Measurements from ENCODE around the gene UMAD1.
"Not testable (repeated sequence)": the region's sequence is repeated elsewhere in the genome, so short reads cannot be mapped to it uniquely, and the experiment has no call there.

Gene UMAD1

DNA sequence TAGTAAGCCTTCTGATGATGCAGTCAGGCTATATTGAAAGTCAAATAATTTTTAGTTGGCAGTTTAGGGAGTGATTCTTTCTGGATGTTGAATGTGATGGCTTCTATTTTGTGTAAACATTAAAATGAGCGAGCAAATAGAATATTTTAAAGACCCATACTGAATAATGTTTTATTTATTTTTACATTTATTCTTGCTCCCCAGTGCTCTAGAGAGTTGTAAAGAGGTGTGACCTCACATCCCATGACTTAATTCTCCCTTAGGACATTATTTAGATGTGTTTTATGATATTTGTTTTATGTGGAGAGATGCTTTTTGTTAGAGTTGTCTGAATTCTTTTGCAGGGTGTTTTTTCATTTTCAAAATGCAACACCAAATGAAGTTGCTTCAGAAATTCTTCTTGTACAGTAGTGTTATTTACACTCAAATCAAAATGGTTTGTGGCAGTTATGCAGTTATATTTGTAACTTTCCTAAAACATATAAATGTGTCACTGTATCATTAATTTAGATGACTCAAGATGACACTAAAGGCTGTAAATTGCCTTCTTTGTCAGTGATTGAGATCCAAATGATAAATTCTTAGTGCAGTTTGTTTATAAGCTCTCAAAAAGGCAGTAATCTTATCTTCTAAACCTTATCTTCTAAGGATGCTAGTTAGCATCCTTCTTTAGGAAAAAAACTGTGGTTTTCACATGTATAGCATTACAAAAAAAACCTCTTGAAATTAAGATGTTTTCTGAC lies 12.4 kb downstream of the UMAD1 start:
- no peak for DNase-seq (ENCODE audit: low spot score)

DNA sequence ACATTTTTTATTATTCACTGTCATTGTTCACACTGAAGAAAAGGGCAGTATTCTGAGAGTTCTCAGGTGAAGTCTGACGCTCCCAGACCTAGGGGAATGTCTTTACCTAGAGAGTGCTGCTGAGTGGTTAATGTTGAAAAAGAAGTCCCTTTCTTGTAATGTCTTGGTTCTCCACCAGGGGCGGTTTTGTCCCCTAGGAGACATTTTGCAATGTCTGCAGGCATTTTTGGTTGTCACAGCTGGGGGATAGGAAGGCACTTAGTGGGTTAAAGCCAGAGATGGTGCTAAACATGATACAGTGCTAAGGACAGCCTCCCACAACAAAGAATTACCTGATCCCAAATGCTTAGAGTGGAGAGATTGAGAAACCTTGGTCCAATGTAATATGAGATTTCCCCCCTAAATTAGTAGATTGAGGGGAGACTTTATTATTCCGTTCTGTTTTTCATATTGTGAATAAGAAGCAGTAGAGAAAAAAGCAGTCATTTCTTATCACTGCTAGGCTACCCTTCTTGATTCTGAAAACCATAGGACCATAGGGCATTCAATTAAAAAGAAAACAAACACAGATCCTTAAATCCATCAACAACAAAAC lies 13.1 kb downstream of the UMAD1 start:
- DNase-seq (ENCODE audit: low spot score) = no peak

DNA sequence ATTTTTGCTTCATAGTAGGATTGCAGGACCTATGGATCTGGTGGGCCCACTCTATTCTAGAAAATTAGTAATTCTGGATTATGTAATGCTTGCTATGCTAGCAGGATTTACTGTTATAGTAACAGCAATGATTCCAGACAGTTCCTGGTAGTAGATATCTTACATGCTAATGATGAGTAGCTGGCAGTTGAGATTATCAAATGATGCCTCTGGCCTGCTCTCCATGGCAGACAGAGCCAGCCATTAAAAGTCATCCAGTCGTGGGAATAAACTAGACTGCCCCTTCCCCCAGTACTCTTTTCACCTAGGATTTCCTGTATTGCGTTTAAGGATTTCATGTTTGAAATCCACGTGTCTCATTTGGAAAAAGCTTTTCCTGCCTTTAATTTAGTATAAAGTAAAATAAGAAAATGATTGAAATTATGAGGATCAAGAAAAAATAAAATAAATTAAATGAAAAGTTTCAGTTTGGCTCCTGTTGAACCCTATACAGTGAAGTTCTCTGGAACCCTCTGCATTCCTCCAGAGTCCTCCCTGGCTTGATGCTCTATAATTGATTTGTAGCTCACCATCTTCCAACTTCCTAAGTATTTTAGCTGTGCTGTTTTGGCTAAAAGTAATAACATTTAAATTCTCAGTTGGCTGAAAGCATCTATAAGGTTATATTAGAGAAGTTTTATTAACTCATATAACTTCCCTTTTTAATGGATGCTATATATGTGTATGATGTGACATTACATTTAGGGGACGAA lies 14.6 kb downstream of the UMAD1 start:
- DNase-seq (ENCODE audit: low spot score) = no peak

DNA sequence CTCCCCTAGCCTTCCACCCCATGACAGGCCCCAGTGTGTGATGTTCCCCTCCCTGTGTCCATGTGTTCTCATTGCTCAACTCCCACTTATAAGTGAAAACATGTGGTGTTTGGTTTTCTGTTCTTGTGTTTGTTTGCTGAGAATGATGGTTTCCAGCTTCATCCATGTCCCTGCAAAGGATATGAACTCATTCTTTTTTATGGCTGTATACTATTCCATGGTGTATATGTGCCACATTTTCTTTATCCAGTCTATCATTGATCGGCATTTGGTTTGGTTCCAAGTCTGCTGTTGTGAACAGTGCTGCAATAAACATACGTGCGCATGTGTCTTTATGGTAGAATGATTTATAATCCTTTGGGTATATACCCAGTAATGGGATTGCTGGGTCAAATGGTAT lies 15.9 kb downstream of the UMAD1 start:
- not testable (repeated sequence) for DNase-seq (ENCODE audit: low spot score)

DNA sequence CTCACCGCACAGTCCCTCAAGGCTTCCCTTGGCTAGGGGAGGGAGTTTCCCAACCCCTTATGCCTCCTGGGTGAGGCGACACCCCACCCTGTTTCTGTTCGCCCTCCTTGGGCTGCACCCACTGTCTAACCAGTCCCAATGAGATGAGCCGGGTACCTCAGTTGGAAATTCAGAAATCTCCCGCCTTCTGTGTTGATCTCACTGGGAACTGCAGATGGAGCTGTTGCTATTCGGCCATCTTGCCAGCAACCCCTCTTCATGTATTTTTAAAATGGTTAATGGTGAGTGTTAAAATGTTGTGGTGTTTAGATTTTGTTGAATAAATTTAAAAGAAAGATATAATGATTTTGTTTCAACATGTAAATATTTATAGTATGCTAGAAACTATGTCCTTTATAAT lies 22.0 kb downstream of the UMAD1 start:
- no peak for DNase-seq (ENCODE audit: low spot score)

DNA sequence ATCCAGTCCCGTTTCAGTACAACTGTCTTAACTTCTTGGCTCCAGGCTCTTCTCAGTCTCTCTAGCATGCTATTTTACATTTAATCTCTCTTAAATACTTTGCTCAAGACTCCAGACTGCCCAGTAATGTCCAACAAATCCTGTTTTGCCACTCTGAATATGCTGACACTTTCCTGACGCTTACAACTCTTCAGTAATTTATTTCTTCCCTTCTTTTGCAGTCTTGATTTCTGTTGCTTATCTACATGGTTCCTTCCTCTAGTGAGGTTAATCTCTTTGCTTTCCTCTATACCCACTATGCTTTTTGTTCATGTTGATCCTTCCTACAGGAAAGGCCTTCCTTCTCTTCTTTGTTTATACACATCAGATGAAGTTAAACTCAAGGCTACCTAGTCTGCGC lies 23.7 kb downstream of the UMAD1 start:
- no peak for DNase-seq (ENCODE audit: low spot score)

DNA sequence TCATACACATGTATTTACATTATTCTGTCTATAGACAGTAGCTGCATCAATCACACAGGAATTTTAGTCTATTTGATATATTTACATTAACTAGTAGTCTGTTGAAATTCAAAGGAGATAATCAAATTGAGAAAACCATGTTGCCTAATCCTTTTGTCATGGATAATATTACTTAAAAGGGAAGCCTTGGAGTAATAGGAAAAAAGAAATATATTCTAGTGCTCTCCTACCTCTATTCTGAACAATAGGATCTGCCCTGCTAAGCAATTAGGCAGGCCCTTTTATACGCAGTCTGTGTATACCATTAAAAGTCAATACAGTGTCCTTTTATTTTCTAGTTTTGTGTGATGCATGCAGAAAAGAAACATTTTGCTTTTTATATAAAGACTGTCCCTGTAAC lies 24.5 kb downstream of the UMAD1 start:
- no peak for DNase-seq (ENCODE audit: low spot score)

DNA sequence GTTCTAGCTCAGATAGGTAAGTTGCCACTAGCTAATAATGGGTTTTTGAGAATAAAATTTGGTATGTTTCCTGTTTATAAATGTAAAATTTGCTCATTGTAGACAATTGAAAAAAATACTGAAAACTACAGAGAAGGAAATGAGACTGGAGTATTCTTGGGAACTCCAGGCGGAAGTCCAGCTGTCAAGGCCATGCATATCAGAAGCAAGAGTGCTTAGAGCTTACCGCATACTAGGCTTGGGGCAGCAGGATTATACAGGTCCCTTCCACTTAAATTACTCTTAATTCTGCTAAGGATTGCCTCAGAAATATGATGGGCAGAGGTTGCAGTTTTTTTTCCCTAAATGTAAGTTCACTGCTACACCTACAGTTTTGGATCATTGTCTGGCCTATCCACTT lies 26.6 kb downstream of the UMAD1 start:
- DNase-seq (ENCODE audit: low spot score) = no peak

DNA sequence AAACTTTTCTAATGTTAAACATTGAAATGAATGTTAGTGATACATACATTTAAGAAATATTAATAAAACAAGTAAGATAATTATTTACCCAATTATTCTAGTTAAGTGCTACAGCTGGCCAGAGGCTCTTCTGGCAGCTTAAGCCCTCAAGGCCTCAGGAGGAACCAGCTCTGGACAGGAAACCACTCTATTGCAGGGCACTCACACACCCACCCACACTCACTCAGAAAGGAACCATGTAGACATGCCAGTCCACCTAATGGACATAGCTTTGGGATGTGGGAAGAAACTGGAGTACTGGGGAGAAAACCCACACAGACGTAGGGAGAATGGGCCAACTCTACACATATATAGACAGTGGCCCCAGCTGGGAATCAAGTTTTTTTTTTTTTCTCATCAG lies 28.2 kb downstream of the UMAD1 start:
- no peak for DNase-seq (ENCODE audit: low spot score)

DNA sequence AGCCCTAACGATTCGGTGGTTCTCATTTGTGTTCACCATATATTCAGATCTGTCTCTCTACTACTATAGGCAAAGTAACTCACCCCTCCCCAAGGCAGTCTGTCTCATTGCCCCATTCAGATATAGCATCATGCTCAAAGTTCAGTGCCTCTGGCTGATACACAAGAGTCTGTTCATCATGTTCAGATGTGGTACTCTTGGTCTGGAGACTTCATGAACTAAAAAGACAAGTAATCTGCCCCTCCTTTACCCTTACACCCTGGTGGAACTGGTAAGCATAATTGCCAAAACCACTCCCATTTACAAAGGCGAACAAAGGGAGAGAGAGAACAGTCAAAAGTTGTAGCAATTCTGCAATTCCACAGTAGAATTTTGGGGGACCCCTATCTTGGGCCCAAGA lies 29.9 kb downstream of the UMAD1 start:
- DNase-seq (ENCODE audit: low spot score) = no peak

DNA sequence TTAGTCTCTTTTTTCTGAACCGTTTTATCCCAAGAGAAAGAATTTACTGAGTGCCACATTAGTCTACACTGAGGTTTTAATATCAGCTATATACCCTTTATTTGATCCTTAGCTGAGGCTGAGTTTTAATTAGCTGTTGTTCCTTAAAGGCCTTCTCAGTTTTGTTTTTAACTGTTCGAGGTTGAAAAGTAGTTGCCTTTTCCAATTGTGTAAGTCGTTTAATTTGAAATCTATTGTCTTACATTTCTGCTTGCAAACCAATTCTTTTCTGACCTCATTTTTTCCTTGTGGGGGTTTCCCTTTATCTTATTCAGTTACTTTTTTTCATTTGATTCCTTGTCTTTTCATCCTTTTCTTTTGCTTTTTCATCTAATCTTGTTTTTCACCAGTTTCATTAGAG lies 30.8 kb downstream of the UMAD1 start:
- DNase-seq (ENCODE audit: low spot score) = no peak

DNA sequence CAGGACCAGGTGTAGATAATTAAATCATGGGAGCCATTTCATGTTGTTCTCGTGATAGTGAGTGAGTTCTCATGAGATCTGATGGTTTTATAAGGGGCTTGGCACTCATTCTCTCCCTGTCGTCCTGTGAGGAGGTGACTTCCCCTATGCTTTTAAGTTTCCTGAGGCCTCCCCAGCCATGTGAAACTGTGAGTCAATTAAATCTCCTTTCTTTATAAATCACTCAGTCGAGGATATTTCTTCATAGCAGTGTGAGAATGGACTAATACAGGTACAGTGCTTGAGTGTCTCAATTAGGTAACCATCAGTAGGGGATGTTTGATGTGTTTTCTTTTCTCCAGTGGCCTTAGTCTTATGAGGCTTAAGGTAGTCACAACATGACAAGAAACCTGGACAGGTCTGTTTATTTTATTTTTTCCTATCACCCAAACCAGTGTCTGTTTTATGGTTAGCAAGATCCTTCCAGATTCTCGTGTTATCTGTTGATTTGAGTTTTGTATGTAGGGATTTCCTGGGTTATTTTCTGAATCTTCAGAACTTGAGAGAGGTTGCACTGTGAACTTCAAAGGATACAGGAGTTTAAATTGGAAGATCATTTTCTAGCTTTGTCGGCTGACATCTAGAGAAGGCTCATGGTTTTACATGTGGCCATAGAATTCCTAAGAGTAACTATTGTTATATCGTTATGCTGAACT lies 32.1 kb downstream of the UMAD1 start:
- DNase-seq (ENCODE audit: low spot score) = no peak

DNA sequence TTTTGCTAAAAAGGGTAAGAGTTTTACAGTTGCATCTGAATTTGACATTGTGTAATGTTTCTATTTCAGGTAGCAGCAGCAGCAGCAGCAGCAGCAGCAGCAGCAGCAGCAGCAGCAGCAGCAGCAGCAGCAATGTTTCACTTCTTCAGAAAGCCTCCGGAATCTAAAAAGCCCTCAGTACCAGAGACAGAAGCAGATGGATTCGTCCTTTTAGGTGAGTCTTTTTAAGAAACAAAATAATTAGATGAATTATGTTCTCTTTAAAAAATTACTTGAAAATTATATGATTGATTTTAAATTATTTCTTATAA lies 32.6 kb downstream of the UMAD1 start:
- no peak for DNase-seq (ENCODE audit: low spot score)

DNA sequence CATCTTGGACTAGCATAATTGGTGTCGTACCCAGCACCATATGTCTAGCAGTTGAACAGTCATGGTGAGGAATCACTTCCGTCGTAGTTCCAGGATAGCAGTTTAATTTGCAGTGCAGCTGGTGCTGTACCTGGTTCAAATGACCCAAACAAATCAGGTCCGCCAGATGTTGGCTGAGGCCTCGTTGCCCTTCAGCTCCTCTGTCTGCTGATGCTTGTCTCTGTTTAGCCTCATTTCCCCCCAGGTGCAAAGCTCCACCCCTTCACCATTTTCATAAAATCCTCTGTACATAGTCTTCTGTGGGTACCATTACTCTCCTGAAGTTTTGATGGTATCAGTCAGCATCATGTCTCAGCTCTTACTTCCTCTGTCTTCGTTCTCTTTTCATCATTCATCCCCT lies 35.1 kb downstream of the UMAD1 start:
- no peak for DNase-seq (ENCODE audit: low spot score)

DNA sequence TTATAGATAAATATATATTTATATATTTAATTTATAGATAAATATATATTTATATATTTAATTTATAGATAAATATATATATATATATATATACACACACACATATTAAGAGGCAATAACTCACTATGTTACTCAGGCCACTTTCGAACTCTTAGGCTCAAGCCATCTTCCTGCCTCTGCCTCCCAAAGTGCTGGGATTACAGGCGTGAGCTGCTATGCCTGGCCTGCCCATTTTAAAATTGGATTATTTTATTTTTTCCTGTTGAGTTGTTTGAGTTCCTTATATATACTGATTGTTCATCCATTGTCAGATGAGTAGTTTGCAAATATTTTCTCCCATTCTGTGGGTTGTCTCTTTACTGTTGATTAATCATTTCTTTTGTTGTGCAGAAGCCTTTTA lies 39.1 kb downstream of the UMAD1 start:
- DNase-seq (ENCODE audit: low spot score) = not testable (repeated sequence)

DNA sequence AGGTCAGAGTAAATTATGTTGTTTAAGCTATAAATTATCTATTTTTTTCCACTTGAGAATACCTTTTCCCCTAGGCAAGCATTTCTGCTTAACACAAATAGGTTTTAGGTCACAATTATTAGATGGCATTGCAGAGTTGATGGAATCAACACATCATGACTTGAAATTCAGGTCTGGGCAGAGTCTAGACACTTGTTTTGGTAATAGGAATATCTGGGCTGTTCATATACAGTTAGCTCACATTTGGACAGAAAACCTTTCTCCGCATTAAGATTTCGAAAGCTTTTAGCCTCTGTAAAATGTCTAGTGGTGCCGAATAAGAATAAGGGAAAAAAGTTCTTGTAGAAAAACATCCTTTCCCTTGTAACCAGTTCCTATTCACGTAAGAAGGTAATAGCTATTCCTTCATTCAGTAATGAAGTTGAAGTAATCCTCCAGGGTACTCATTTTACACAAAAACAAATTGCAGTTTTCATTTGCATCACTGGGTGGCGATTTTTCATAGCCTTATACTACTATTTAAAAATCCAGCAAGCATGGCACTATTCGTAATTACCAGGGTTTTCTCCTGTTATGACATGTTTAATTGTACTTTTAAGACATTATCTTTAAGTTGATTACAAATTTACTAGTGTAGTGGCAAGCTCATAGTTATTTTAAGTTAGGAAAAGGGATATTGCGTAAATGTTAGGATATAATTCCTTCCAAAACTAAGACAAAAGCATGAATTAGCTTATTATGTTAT lies 40.8 kb downstream of the UMAD1 start:
- peak; percentile 48 for DNase-seq (ENCODE audit: low spot score)

DNA sequence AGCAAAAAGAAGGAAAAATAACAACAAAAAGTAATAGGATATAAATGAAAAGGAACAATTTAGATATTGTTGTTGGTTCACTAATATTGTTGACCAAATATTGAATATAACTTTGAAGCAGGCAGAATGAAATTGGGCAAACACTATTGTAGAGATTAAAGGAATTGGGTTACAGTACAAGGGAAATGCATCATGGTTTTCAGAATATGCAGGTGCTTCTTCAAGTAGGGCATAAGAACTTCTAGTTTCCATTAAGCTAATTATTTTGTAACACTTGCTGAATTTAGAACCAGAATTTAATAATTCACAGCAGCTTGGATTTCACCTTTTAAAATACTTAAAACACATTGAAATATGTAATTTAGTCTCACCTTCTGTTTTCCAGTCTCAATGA lies 41.4 kb downstream of the UMAD1 start:
- no peak for DNase-seq (ENCODE audit: low spot score)

DNA sequence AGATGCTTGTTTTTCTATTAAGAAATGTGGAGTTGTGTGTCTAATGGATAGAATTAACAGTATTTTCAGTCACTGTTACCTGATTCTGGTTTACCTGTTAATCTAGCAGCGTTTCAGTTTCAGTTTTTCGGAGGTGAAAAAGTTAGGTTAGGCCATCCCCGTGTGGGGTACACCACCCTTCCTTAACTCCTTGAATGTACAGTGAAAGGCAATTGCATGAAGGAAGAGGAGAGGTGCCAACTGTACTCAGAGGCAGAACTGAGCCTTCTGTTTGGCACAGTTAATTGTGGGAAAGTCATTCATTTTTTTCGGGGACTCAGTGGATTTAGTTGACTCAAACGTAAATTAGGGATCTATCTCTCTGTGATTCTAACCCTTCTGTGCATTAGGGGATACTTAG lies 42.3 kb downstream of the UMAD1 start:
- DNase-seq (ENCODE audit: low spot score) = no peak

DNA sequence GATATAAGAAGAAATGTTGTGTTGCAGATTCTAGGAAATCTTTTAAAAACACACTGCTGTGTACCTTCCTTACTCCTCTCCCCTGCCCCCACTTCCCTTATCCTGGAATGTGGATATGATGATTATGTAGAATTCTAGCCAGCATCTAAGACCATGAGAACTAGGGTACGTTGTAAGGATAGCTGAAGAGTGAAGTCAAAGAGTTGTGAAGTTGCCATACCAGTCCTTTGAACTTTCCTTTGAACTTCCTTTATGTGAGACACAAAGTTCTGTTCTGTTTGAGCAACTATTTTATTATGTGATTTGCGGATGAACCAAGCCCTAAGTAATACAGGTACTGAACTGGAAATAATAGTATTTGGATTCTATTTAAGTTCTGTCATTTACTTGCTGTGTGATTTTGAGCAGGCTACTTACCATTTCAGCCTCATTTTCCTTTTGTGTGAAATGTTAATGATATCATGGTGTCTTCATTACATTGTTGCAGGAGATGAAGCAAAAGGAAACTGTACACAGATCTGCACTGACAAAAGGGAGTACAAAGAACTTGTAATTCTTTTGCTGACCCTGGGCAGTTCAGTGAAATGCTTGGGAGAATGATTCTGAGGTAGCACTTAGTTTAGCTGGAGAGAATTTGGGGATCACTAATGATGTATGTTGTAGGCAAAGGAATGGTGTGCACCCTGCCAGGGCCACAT lies 46.4 kb downstream of the UMAD1 start:
- no peak for DNase-seq (ENCODE audit: low spot score)

DNA sequence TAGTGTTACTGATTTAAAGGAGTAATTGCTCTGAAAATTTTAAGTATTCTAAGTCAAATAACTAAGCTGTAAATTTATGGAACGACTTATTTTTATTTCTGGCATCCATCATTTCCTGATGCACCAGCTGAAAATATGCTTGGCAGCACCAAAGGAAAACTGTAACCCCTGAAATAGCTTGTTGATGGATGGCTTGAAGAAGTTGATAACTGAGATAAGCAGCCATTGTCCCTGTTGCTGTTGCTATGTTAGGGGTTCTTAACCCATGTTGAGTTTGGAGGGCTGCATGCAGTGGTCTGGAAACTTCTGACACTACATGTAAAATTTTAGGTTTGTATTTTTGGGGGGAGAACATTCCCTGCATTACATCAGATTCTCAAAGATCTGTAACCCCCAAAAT lies 47.2 kb downstream of the UMAD1 start:
- no peak for DNase-seq (ENCODE audit: low spot score)

DNA sequence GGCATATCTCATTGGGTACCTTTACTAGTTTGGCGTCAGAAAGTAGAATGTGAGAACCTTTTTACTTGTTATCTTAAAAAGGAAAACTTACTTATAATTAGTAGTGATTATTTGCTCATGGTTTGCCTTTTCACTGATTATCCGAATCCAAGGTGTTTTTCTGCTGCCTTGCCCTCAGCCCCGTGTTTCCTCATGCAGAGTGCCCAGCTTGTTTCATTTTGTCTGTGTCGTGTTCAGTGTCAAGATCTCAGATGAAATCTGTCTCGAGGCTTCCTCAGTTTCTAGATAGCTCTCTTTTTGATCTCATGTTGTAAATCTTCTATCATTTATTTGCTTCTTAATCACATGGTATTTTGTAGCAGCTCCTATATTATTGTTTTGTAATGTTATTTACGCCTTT lies 47.8 kb downstream of the UMAD1 start:
- DNase-seq (ENCODE audit: low spot score) = no peak

DNA sequence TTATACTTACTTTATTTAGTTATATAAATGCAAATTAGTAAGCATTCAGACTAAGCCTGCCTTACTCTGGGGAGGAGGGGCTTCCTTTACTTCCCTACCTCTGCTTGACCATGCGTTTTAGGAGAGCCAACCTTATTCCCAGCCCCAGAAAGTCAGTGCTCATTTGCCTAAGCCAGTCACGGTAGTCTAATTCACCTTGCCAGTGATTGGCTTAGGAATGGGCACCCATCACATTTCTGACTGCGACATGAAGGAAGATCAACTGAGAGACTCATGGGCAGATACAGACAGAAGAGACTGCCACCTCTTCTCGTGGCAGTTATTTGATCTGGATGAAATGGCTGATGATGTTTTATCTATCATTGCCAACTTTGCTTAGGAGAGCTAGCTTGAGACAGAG lies 48.4 kb downstream of the UMAD1 start:
- DNase-seq (ENCODE audit: low spot score) = no peak
